Vagina (tissue), 2 donors: ENCODE data around the gene CEBPA.

Source experiments
- CTCF ChIP-seq, 3 experiments: fragments of 450-650 bp in 2 of 3; fragments of 200-600 bp in 1 of 3; sonication (generic) in 1 of 3; IDR thresholded peaks; one replicate each; pipeline ENCODE4 v1.5.1; 2017 to 2019; ENCODE audit warnings: antibody characterized with exemption in 3 of 3, mild to moderate bottlenecking in 2 of 3, moderate library complexity in 2 of 3
- POLR2A ChIP-seq, 2 donors: fragments of 450-650 bp; IDR thresholded peaks; one replicate each; pipeline ENCODE4 v1.6.1; 2017; ENCODE audit warnings: antibody characterized with exemption in 2 of 2, mild to moderate bottlenecking in 2 of 2, moderate library complexity in 2 of 2

GRCh38 chr19:33306191-33306590 lies 3.9 kb upstream of the CEBPA start:
- TF ChIP-seq CTCF (IDR thresholded peaks at IDR 0.05) (no peak), POLR2A (IDR thresholded peaks at IDR 0.05) (no peak)
